GM12878 (cell line): Measurements from ENCODE around the gene TNFRSF11A. TPM values are rescaled to one million over a fixed set of nuclear protein-coding genes. Genes with fewer than 3 reads are reported as not detected.

Source experiments
- ATAC-seq: fragments of 200-7000 bp; cut with Tn5 transposase; 3 replicates; pipeline ENCODE4 v1.9.1; 2020; ENCODE audit warnings: mild to moderate bottlenecking, moderate library complexity
- BruUV-seq: library from RNA; stranded (reverse); fragments of 400-500 nt; replicated peaks from 2 replicates; lab custom pipeline; 2021; lab: Mats Ljungman, UMichigan
- CTCF ChIA-PET: fragments of 300-600 bp; sonication (Branson Sonifier 250); formaldehyde crosslinking; extraction: SDS; loops from one replicate; lab custom pipeline; 2021; ENCODE audit warnings: inconsistent platforms; lab: Yijun Ruan, JAX
- POLR2A ChIA-PET: fragments of 350-600 bp; formaldehyde crosslinking; extraction: SDS; loops from one replicate; lab custom pipeline; 2021; ENCODE audit warnings: inconsistent platforms; lab: Charles Lee
- RAD21 ChIA-PET: fragments of 300-600 bp; sonication (Branson Sonifier 250); formaldehyde crosslinking; loops from one replicate; lab custom pipeline; 2023; ENCODE audit warnings: antibody characterized with exemption; ENCODE audit not compliant: unreplicated experiment; lab: Charles Lee
- SMC1A ChIA-PET: fragments of 300-600 bp; sonication (Branson Sonifier 250); formaldehyde crosslinking; loops from one replicate; lab custom pipeline; 2023; ENCODE audit not compliant: unreplicated experiment, uncharacterized antibody; lab: Charles Lee
- DNase-seq: peaks from one replicate; pipeline ENCODE4 v3.0.0-alpha.2; 2011; ENCODE audit warnings: low read depth, low spot score
- FAIRE-seq: peaks from 3 replicates; lab custom pipeline; 2011; peaks lifted over from hg19 to GRCh38; lab: Jason Lieb, UNC
- H2AFZ ChIP-seq: 2 replicates; pipeline ENCODE4 v1.6.0; 2011; ENCODE audit warnings: low read depth, low read length, control low read depth; ENCODE audit not compliant: control insufficient read depth
- H3K27ac ChIP-seq: 2 replicates; pipeline ENCODE4 v1.5.1; 2011; ENCODE audit warnings: control low read depth; ENCODE audit not compliant: control insufficient read depth, insufficient read depth
- H3K27me3 ChIP-seq, 2 experiments: replicated peaks in 1 of 2; 2 replicates each; pipeline versions ENCODE4 v1.6.0 to v1.6.1; 2011; ENCODE audit warnings: low read length in 1 of 2; ENCODE audit not compliant: control insufficient read depth in 2 of 2, insufficient read depth in 2 of 2
- H3K36me3 ChIP-seq, 2 experiments: 2 replicates each; pipeline ENCODE4 v1.5.1; 2011; ENCODE audit warnings: low read length in 1 of 2; ENCODE audit not compliant: control insufficient read depth in 2 of 2, insufficient read depth in 2 of 2
- H3K4me1 ChIP-seq: 2 replicates; pipeline ENCODE4 v1.6.1; 2011; ENCODE audit warnings: mild to moderate bottlenecking, low read length, moderate library complexity, mixed read lengths; ENCODE audit not compliant: control insufficient read depth, insufficient read depth
- H3K4me2 ChIP-seq: 2 replicates; pipeline ENCODE4 v1.6.0; 2011; ENCODE audit warnings: control low read depth; ENCODE audit not compliant: control insufficient read depth, insufficient read depth
- H3K4me3 ChIP-seq: fragments of 200-600 bp; sonication (generic); 2 replicates; pipeline ENCODE4 v1.5.1; 2016
- H3K79me2 ChIP-seq: 2 replicates; pipeline ENCODE4 v1.6.0; 2011; ENCODE audit warnings: low read length; ENCODE audit not compliant: control insufficient read depth, insufficient read depth
- H3K9ac ChIP-seq: 2 replicates; pipeline ENCODE4 v1.8.0; 2011; ENCODE audit warnings: low read length, control low read depth, mixed read lengths; ENCODE audit not compliant: control insufficient read depth, insufficient read depth
- H3K9me3 ChIP-seq: replicated peaks from 3 replicates; pipeline ENCODE4 v1.5.1; 2011; ENCODE audit warnings: mild to moderate bottlenecking, low read length; ENCODE audit not compliant: control insufficient read depth, insufficient read depth
- H4K20me1 ChIP-seq: 2 replicates; pipeline ENCODE4 v1.6.0; 2011; ENCODE audit not compliant: control insufficient read depth, insufficient read depth
- BCL3 ChIP-seq: IDR thresholded peaks from 2 replicates; pipeline ENCODE4 v1.6.1; 2011; ENCODE audit warnings: borderline replicate concordance, low read depth, mild to moderate bottlenecking, moderate library complexity, low read length; ENCODE audit not compliant: insufficient read depth, poor library complexity, severe bottlenecking
- BRCA1 ChIP-seq: IDR thresholded peaks from 2 replicates; pipeline ENCODE4 v1.6.1; 2011; ENCODE audit warnings: low read depth, low read length, improper control_type of control experiment
- CBX3 ChIP-seq: fragments of 200-600 bp; sonication (generic); IDR thresholded peaks from 2 replicates; pipeline ENCODE4 v1.6.1; 2016; ENCODE audit warnings: low read depth, borderline replicate concordance
- CTCF ChIP-seq, 3 experiments: IDR thresholded peaks in 2 of 3; conservative IDR thresholded peaks in 1 of 3; 2 replicates each; pipeline ENCODE4 v1.5.1; 2011; ENCODE audit warnings: low read depth in 3 of 3, low read length in 3 of 3, mild to moderate bottlenecking in 3 of 3, control low read depth in 2 of 3, moderate library complexity in 2 of 3, inconsistent platforms in 1 of 3, mixed read lengths in 1 of 3; ENCODE audit not compliant: control insufficient read depth in 2 of 3, insufficient read depth in 1 of 3; ENCODE audit errors: extremely low read depth in 1 of 3
- EP300 ChIP-seq, 2 experiments: fragments of 150-350 bp in 1 of 2; IDR thresholded peaks; 2 replicates each; pipeline ENCODE4 v1.6.1; 2011 to 2012; ENCODE audit warnings: low read depth in 2 of 2, low read length in 2 of 2, borderline replicate concordance in 1 of 2, improper control_type of control experiment in 1 of 2, inconsistent platforms in 1 of 2; ENCODE audit not compliant: control insufficient read depth in 1 of 2
- IKZF1 ChIP-seq: fragments of 450-650 bp; conservative IDR thresholded peaks from 2 replicates; pipeline ENCODE4 v1.6.1; 2017; ENCODE audit warnings: antibody characterized with exemption, mild to moderate bottlenecking
- MEF2B ChIP-seq: fragments of 450-650 bp; IDR thresholded peaks from 2 replicates; pipeline ENCODE4 v1.6.1; 2018; ENCODE audit warnings: mild to moderate bottlenecking, moderate library complexity; ENCODE audit not compliant: partially characterized antibody, poor library complexity, severe bottlenecking
- NFXL1 ChIP-seq: fragments of 450-650 bp; IDR thresholded peaks from 2 replicates; pipeline ENCODE4 v1.6.1; 2017; ENCODE audit warnings: antibody characterized with exemption, mild to moderate bottlenecking, borderline replicate concordance
- NR2F1 ChIP-seq: fragments of 450-650 bp; conservative IDR thresholded peaks from 2 replicates; pipeline ENCODE4 v1.6.1; 2017; ENCODE audit warnings: mild to moderate bottlenecking
- PAX5 ChIP-seq: IDR thresholded peaks from 2 replicates; pipeline ENCODE4 v1.6.1; 2011; ENCODE audit warnings: low read depth, low read length, borderline replicate concordance
- PML ChIP-seq: IDR thresholded peaks from 2 replicates; pipeline ENCODE4 v1.6.1; 2012; ENCODE audit warnings: low read length, inconsistent platforms
- REST ChIP-seq: IDR thresholded peaks from 2 replicates; pipeline ENCODE4 v1.6.1; 2012; ENCODE audit warnings: mild to moderate bottlenecking, low read depth, low read length
- SREBF2 ChIP-seq: IDR thresholded peaks from 2 replicates; pipeline ENCODE4 v1.6.1; 2012; ENCODE audit warnings: mild to moderate bottlenecking, low read length
- SUPT20H ChIP-seq: IDR thresholded peaks from 2 replicates; pipeline ENCODE4 v1.6.1; 2011; ENCODE audit warnings: low read depth, mild to moderate bottlenecking, low read length, moderate library complexity, borderline replicate concordance; ENCODE audit not compliant: control insufficient read depth
- TCF7 ChIP-seq: IDR thresholded peaks from 2 replicates; pipeline ENCODE4 v1.6.1; 2014; ENCODE audit warnings: antibody characterized with exemption, borderline replicate concordance
- ZNF207 ChIP-seq: fragments of 450-650 bp; IDR thresholded peaks from 2 replicates; pipeline ENCODE4 v1.6.1; 2014; ENCODE audit warnings: antibody characterized with exemption, mild to moderate bottlenecking, borderline replicate concordance
- WGBS: methylation state at CpG from one replicate; pipeline ENCODE4 v1.1.6; 2016; ENCODE audit warnings: low lambda C conversion rate; ENCODE audit not compliant: insufficient replicate concordance, insufficient coverage; ENCODE audit errors: missing lambda C conversion rate; 5-methylcytosine and 5-hydroxymethylcytosine counted together
- in situ Hi-C: fragments of 300-500 bp; cut with MboI; formaldehyde crosslinking; loops from 9 replicates; pipeline ENCODE4 v1.14.3; 2018; ENCODE audit warnings: mixed read lengths
- intact Hi-C: fragments of 100-400 bp; cut with micrococcal nuclease; formaldehyde crosslinking; loops from one replicate; pipeline ENCODE4 v1.14.2; 2022; ENCODE audit not compliant: unreplicated experiment
- polyA plus RNA-seq, 11 experiments: library from polyadenylated mRNA; depleted of rRNA in 4 of 11; unstranded in 6 of 11; stranded (reverse) in 5 of 11; fragments of >200 nt; fragmentation: Nextera tagmentation in 4 of 11; fragmentation: Illumina TruSeq in 1 of 11; extraction: Ambion mirVana in 4 of 11; extraction: Trizol in 1 of 11; gene quantifications; 1 replicate in 1 of 11; 2 replicates in 10 of 11; pipeline versions ENCODE4 v1.2.1 to v1.2.3, GENCODE V29; 2011 to 2016; ENCODE audit warnings: inconsistent platforms in 2 of 11, missing spikeins in 2 of 11, low read depth in 1 of 11
- total RNA-seq, 4 experiments: library from RNA; depleted of rRNA in 3 of 4; stranded (reverse); fragments of >200 nt in 3 of 4; fragmentation: Illumina TruSeq in 1 of 4; extraction: Trizol in 1 of 4; gene quantifications; 2 replicates each; pipeline versions ENCODE4 v1.2.1 to v1.2.3, GENCODE V29; 2013 to 2021

TNFRSF11A gene
- total and polyA plus RNA-seq, 10 of the 15 experiments (the other 5 are each of a cell fraction or from before 2014, with no cell fraction given), result 0.07 to 4.0 (median 0.23) TPM

GRCh38 chr18:62387257-62387656, 62.1 kb downstream of the TNFRSF11A start:
- no peaks in the 10 kb centered on the region for H4K20me1 ChIP-seq
- H2AFZ ChIP-seq, result no peak overlapping the region
- H3K79me2 ChIP-seq, result no peaks in the 10 kb centered on the region
- TF ChIP-seq SREBF2, result no peak
- no peak for TF ChIP-seq PML
- no peak for TF ChIP-seq CTCF (IDR thresholded peaks at IDR 0.05 in 2 of 3, conservative IDR thresholded peaks at IDR 0.05 in 1 of 3; ENCODE audit: control insufficient read depth in 2 of 3, extremely low read depth in 1 of 3, insufficient read depth in 1 of 3, low read depth in 3 of 3, low read length in 3 of 3)
- TF ChIP-seq MEF2B, result no peak
- no peak for TF ChIP-seq ZNF207
- no peak for TF ChIP-seq SUPT20H
- no peak for TF ChIP-seq REST
- TF ChIP-seq EP300 (IDR thresholded peaks at IDR 0.05; ENCODE audit: borderline replicate concordance in 1 of 2, control insufficient read depth in 1 of 2, low read depth in 2 of 2, low read length in 2 of 2), result no peak
- TF ChIP-seq BRCA1, result no peak
- no peak for TF ChIP-seq PAX5
- TF ChIP-seq NFXL1, result no peak
- no peak for TF ChIP-seq CBX3
- TF ChIP-seq TCF7, result no peak
- TF ChIP-seq BCL3, result no peak
- TF ChIP-seq IKZF1, result no peak
- TF ChIP-seq NR2F1, result no peak
- no peak overlapping the region for H3K27ac ChIP-seq
- SMC1A ChIA-PET, result no interaction called here
- in situ Hi-C loops (no loop called here), intact Hi-C loops (no loop called here)
- no peak overlapping the region for H3K4me2 ChIP-seq
- WGBS, result 22% methylated on average over 2 of the region's 2 CpGs
- DNase-seq (no peak), ATAC-seq (no peak), FAIRE-seq (no peak)
- H3K4me3 ChIP-seq, result no peak overlapping the region
- no peaks in the 10 kb centered on the region for H3K9me3 ChIP-seq
- RAD21 ChIA-PET, result no interaction called here
- CTCF ChIA-PET, result interaction anchor here (1.2 kb wide), 1 partner anchor 12 kb away, joined by 3 read pairs; no protein-coding TSS in a partner anchor
- no peaks in the 10 kb centered on the region for H3K27me3 ChIP-seq
- H3K4me1 ChIP-seq, result no peaks in the 10 kb centered on the region
- POLR2A ChIA-PET, result no interaction called here
- BruUV-seq, result no TSS peak
- H3K9ac ChIP-seq, result no peak overlapping the region
- H3K36me3 ChIP-seq, result no peaks in the 10 kb centered on the region; a peak in 1 of 4 replicates
